B cell (primary cell): ENCODE data around the gene GATAD2B. TPM values are rescaled to one million over a fixed set of nuclear protein-coding genes. Genes with fewer than 3 reads are reported as not detected.

Experiments used
- ATAC-seq: fragments of 200-7000 bp; cut with Tn5 transposase; one replicate; pipeline ENCODE4 v1.10.0; 2021; ENCODE audit warnings: low read depth, mild to moderate bottlenecking, moderate number of reproducible peaks, moderate library complexity
- CTCF ChIA-PET: fragments of 350-600 bp; sonication (Branson Sonifier 250); formaldehyde crosslinking; loops from one replicate; lab custom pipeline; 2021; ENCODE audit warnings: antibody characterized with exemption, inconsistent platforms; lab: Charles Lee
- POLR2A ChIA-PET: fragments of 350-600 bp; sonication (Branson Sonifier 250); formaldehyde crosslinking; loops from one replicate; lab custom pipeline; 2021; ENCODE audit warnings: antibody characterized with exemption; lab: Charles Lee
- DNase-seq: peaks from one replicate; pipeline ENCODE4 v3.0.0; 2013
- H2AFZ ChIP-seq: 2 replicates; pipeline ENCODE4 v1.6.1; 2012; ENCODE audit warnings: mild to moderate bottlenecking, low read depth, low read length; ENCODE audit not compliant: insufficient read depth, poor library complexity, severe bottlenecking
- H3K27ac ChIP-seq, 2 donors: 1 replicate in 1 of 2; 2 replicates in 1 of 2; pipeline ENCODE4 v1.5.1; 2012 to 2013; ENCODE audit warnings: low read length in 2 of 2, mild to moderate bottlenecking in 2 of 2, moderate library complexity in 1 of 2
- H3K27me3 ChIP-seq, 4 experiments: fragments of 200-600 bp in 1 of 4; sonication (generic) in 1 of 4; replicated peaks in 1 of 4; 1 replicate in 2 of 4; 2 replicates in 2 of 4; pipeline versions ENCODE4 v1.6.1 to v1.7.0; 2013 to 2016; ENCODE audit warnings: low read length in 3 of 4, mild to moderate bottlenecking in 2 of 4, mixed read lengths in 1 of 4, moderate library complexity in 1 of 4; ENCODE audit not compliant: insufficient read depth in 4 of 4, control insufficient read depth in 3 of 4; ENCODE audit errors: control extremely low read depth in 1 of 4
- H3K36me3 ChIP-seq, 2 experiments: replicated peaks in 1 of 2; 1 replicate in 1 of 2; 2 replicates in 1 of 2; pipeline versions ENCODE4 v1.6.1 to v1.7.1; 2013; ENCODE audit warnings: low read length in 1 of 2; ENCODE audit not compliant: insufficient read depth in 2 of 2, control insufficient read depth in 1 of 2; ENCODE audit errors: control extremely low read depth in 1 of 2, extremely low read depth in 1 of 2
- H3K4me1 ChIP-seq, 2 donors: fragments of 200-600 bp in 1 of 2; sonication (generic) in 1 of 2; 1 replicate in 1 of 2; 2 replicates in 1 of 2; pipeline versions ENCODE4 v1.5.1 to v1.6.1; 2013 to 2017; ENCODE audit warnings: low read length in 2 of 2; ENCODE audit not compliant: control insufficient read depth in 2 of 2, insufficient read depth in 2 of 2
- H3K4me2 ChIP-seq: replicated peaks from 2 replicates; pipeline ENCODE3; 2012; ENCODE audit warnings: mild to moderate bottlenecking, low read depth, low read length; ENCODE audit not compliant: poor library complexity, severe bottlenecking
- H3K4me3 ChIP-seq, 5 experiments: fragments of 200-600 bp in 1 of 5; sonication (generic) in 1 of 5; 1 replicate in 3 of 5; 2 replicates in 2 of 5; pipeline versions ENCODE4 v1.5.1 to v1.7.0; 2011 to 2016; ENCODE audit warnings: low read length in 4 of 5, mild to moderate bottlenecking in 4 of 5, low read depth in 2 of 5, control low read depth in 1 of 5, moderate library complexity in 1 of 5; ENCODE audit not compliant: insufficient read depth in 1 of 5; ENCODE audit errors: control extremely low read depth in 1 of 5, extremely low read depth in 1 of 5
- H3K79me2 ChIP-seq: fragments of 200-600 bp; sonication (generic); one replicate; pipeline ENCODE4 v1.6.0; 2016; ENCODE audit warnings: low read length; ENCODE audit not compliant: control insufficient read depth, insufficient read depth
- H3K9ac ChIP-seq: fragments of 200-600 bp; sonication (generic); 2 replicates; pipeline ENCODE4 v1.6.1; 2017; ENCODE audit warnings: mild to moderate bottlenecking, low read length, moderate library complexity
- H3K9me3 ChIP-seq, 3 donors: one replicate each; pipeline versions ENCODE4 v1.6.1 to v1.7.1; 2013; ENCODE audit warnings: low read length in 2 of 3; ENCODE audit not compliant: control insufficient read depth in 2 of 3, insufficient read depth in 1 of 3; ENCODE audit errors: control extremely low read depth in 1 of 3
- H4K20me1 ChIP-seq: 2 replicates; pipeline ENCODE4 v1.6.0; 2012; ENCODE audit warnings: mild to moderate bottlenecking, low read length; ENCODE audit not compliant: insufficient read depth, control insufficient read depth, poor library complexity, severe bottlenecking
- H3K27ac Mint-ChIP-seq: one replicate; pipeline ENCODE4 v1.8.0; 2021; ENCODE audit warnings: mixed read lengths
- H3K27me3 Mint-ChIP-seq: one replicate; pipeline ENCODE4 v1.8.0; 2021; ENCODE audit warnings: mixed read lengths
- H3K4me1 Mint-ChIP-seq: one replicate; pipeline ENCODE4 v1.8.0; 2021; ENCODE audit warnings: mixed read lengths
- H3K4me3 Mint-ChIP-seq: one replicate; pipeline ENCODE4 v1.8.0; 2021; ENCODE audit warnings: mixed read lengths
- H3K9me3 Mint-ChIP-seq: one replicate; pipeline ENCODE4 v1.8.0; 2022; ENCODE audit warnings: mixed read lengths; ENCODE audit not compliant: insufficient read depth
- CTCF ChIP-seq: fragments of 200-600 bp; IDR thresholded peaks from one replicate; pipeline ENCODE4 v1.8.0; 2022; ENCODE audit warnings: antibody characterized with exemption, mild to moderate bottlenecking
- EZH2 ChIP-seq: IDR thresholded peaks from 2 replicates; pipeline ENCODE4 v1.6.1; 2012; ENCODE audit warnings: borderline replicate concordance, low read depth, mild to moderate bottlenecking, moderate library complexity, low read length; ENCODE audit not compliant: insufficient read depth, poor library complexity, severe bottlenecking
- WGBS: methylation state at CpG from one replicate; pipeline ENCODE4 v1.1.5; 2013; ENCODE audit warnings: missing lambda C conversion rate; ENCODE audit not compliant: insufficient coverage; 5-methylcytosine and 5-hydroxymethylcytosine counted together
- intact Hi-C: fragments of 100-400 bp; cut with micrococcal nuclease; formaldehyde crosslinking; loops from one replicate; pipeline ENCODE4 v1.10.0; 2022
- polyA plus RNA-seq: library from polyadenylated mRNA; depleted of rRNA; stranded (reverse); fragments of >200 nt; gene quantifications from 2 replicates; pipeline ENCODE4 v1.2.3, GENCODE V29; 2012
- total RNA-seq, 2 donors: library from RNA; stranded (reverse); fragments of 120-200 nt in 1 of 2; gene quantifications; 1 replicate in 1 of 2; 2 replicates in 1 of 2; pipeline versions ENCODE4 v1.2.3 to v1.2.4, GENCODE V29; 2013 to 2022

The GATAD2B gene
- total and polyA plus RNA-seq, 2 donors (not counting 1 experiment from before 2014, with no cell fraction given): 16.7 to 105 TPM

GRCh38 chr1:153791648-153792253 lies 131.0 kb downstream of the GATAD2B start:
- ATAC-seq: peak; percentile 9
- Histone ChIP-seq H4K20me1 (no peaks in the 10 kb centered on the region), H3K79me2 (no peaks in the 10 kb centered on the region), H2AFZ (peak overlapping the region; percentile 23), H3K9me3 (no peaks in the 10 kb centered on the region), H3K4me2 (peak overlapping the region; percentile 75), H3K9ac (peak overlapping the region; percentile 25), H3K4me1 (peaks cover 28 to 33% of the 10 kb centered on the region in 2 donors), H3K27me3 (no peaks in the 10 kb centered on the region), H3K4me3 (peak overlapping the region in 4 of 5 experiments; percentile 6 to 59 (median 26)), H3K36me3 (no peaks in the 10 kb centered on the region), H3K27ac (peak overlapping the region; percentile 91 to 92)
- CTCF ChIA-PET: interaction anchor here (0.6 to 2.9 kb wide), 5 partner anchors 114 to 199 kb away, joined by 3 to 22 read pairs (median 4); partner anchors contain the start of genes JTB, RAB13 and RPS27
- POLR2A ChIA-PET: interaction anchor here (0.6 to 4.8 kb wide), 5 partner anchors 131 to 220 kb away, joined by 3 to 19 read pairs (median 5); partner anchors contain the start of genes CHTOP, DENND4B, GATAD2B and RPS27
- peak; percentile 65 for DNase-seq
- Mint-ChIP-seq H3K9me3 (no peaks in the 10 kb centered on the region), H3K4me3 (peak overlapping the region; percentile 59), H3K4me1 (peaks cover 38% of the 10 kb centered on the region), H3K27me3 (no peaks in the 10 kb centered on the region), H3K27ac (peak overlapping the region; percentile 95)
- WGBS: 85% methylated on average over 11 of the region's 16 CpGs
- intact Hi-C loops: loop anchor here (1.0 to 5.0 kb wide), 5 partner anchors 8 to 120 kb away; partner anchors contain the start of genes INTS3 and SLC27A3
- TF ChIP-seq EZH2 (no peak), CTCF (no peak)
